Stomach (tissue), 9 donors: ENCODE data around the gene GULP1. TPM values are rescaled to one million over a fixed set of nuclear protein-coding genes. Genes with fewer than 3 reads are reported as not detected.
"Not testable (repeated sequence)": the region's sequence is repeated elsewhere in the genome, so short reads cannot be mapped to it uniquely, and the experiment has no call there.

ENCODE experiments used
- DNase-seq, 2 donors: peaks; one replicate each; pipeline versions ENCODE4 v3.0.0 to v3.0.0-alpha.2; 2013 to 2019
- H3K27ac ChIP-seq, 5 donors: fragments of 200-600 bp in 4 of 5; sonication (generic) in 4 of 5; one replicate each; pipeline ENCODE4 v1.5.1; 2013 to 2019; ENCODE audit warnings: mild to moderate bottlenecking in 1 of 5, moderate library complexity in 1 of 5
- H3K27me3 ChIP-seq, 3 donors: fragments of 200-600 bp; sonication (generic); one replicate each; pipeline ENCODE4 v1.5.1; 2017 to 2019; ENCODE audit warnings: mixed run types in 1 of 3
- H3K36me3 ChIP-seq, 4 donors: fragments of 200-600 bp; sonication (generic); 1 replicate in 3 of 4; 2 replicates in 1 of 4; pipeline ENCODE4 v1.5.1; 2016 to 2019
- H3K4me1 ChIP-seq, 4 donors: fragments of 200-600 bp; sonication (generic); one replicate each; pipeline ENCODE4 v1.5.1; 2016 to 2019
- H3K4me3 ChIP-seq, 4 donors: fragments of 200-600 bp; sonication (generic) in 3 of 4; one replicate each; pipeline ENCODE4 v1.5.1; 2016 to 2019; ENCODE audit warnings: mild to moderate bottlenecking in 1 of 4
- H3K9me3 ChIP-seq, 4 donors: fragments of 200-600 bp; sonication (generic); one replicate each; pipeline ENCODE4 v1.5.1; 2016 to 2019
- CTCF ChIP-seq, 7 experiments: fragments of 450-650 bp in 4 of 7; fragments of 200-600 bp in 3 of 7; sonication (generic) in 3 of 7; IDR thresholded peaks; one replicate each; pipeline ENCODE4 v1.5.1; 2016 to 2019; ENCODE audit warnings: antibody characterized with exemption in 7 of 7, control low read depth in 2 of 7, mild to moderate bottlenecking in 1 of 7
- EP300 ChIP-seq: sonication (generic); formaldehyde crosslinking; IDR thresholded peaks from one replicate; pipeline ENCODE4 v1.6.1; 2017; ENCODE audit warnings: antibody characterized with exemption
- POLR2A ChIP-seq, 4 donors: fragments of 450-650 bp; IDR thresholded peaks; one replicate each; pipeline ENCODE4 v1.6.1; 2016; ENCODE audit warnings: antibody characterized with exemption in 4 of 4, control low read depth in 2 of 4, mild to moderate bottlenecking in 1 of 4, moderate library complexity in 1 of 4
- POLR2AphosphoS5 ChIP-seq, 3 donors: sonication (generic); formaldehyde crosslinking; IDR thresholded peaks; one replicate each; pipeline ENCODE4 v1.6.1; 2016; ENCODE audit warnings: antibody characterized with exemption in 3 of 3
- WGBS, 5 donors: extraction: QIAGEN DNeasy Blood & Tissue Kit in 3 of 5; methylation state at CpG; one replicate each; pipeline versions ENCODE4 v1.1.5 to v1.1.7; 2013 to 2018; 5-methylcytosine and 5-hydroxymethylcytosine counted together
- intact Hi-C: fragments of 100-400 bp; cut with DNase I; formaldehyde crosslinking; loops from one replicate; pipeline ENCODE4 v1.15.1; 2023; ENCODE audit warnings: low total_unique reads
- polyA plus RNA-seq, 3 donors: library from polyadenylated mRNA; stranded (reverse); fragments of 200-250 nt; gene quantifications; one replicate each; pipeline ENCODE4 v1.2.3, GENCODE V29; 2013
- total RNA-seq, 5 donors: library from RNA; depleted of rRNA; stranded (reverse); fragments of >200 nt; gene quantifications; one replicate each; pipeline versions ENCODE4 v1.1.0 to v1.2.3, GENCODE V29; 2014 to 2016
- donor health status: healthy with polysubstance abuse.
- donor health status: Bipolar disorder and iron deficiency.
- donor health status: healthy.

GULP1 gene
- total and polyA plus RNA-seq, 8 donors, result 4.9 to 179 (median 32.8) TPM

GRCh38 chr2:188294352-188294926 lies 2.8 kb downstream of the GULP1 start:
- Histone ChIP-seq H3K27ac (peak overlapping the region in 4 of 5 donors; percentile 97 to 100 (median 98)), H3K27me3 (peaks cover 0 to 8% (median 0%) of the 10 kb centered on the region in 3 donors), H3K4me1 (peaks cover 0 to 43% (median 20%) of the 10 kb centered on the region in 4 donors), H3K9me3 (peaks cover 0 to 4% (median 0%) of the 10 kb centered on the region in 4 donors), H3K36me3 (no peaks in the 10 kb centered on the region), H3K4me3 (peak overlapping the region; percentile 55 to 74 (median 67))
- 8 to 39% (median 20%) methylated on average over 1 of the region's 1 CpG for WGBS, 5 donors
- intact Hi-C loops, result no loop called here
- TF ChIP-seq CTCF (IDR thresholded peaks at IDR 0.05) (no peak), POLR2A (IDR thresholded peaks at IDR 0.05) (no peak), EP300 (no peak)
- DNase-seq, result peak in 1 of 2 donors; percentile 9

DNA sequence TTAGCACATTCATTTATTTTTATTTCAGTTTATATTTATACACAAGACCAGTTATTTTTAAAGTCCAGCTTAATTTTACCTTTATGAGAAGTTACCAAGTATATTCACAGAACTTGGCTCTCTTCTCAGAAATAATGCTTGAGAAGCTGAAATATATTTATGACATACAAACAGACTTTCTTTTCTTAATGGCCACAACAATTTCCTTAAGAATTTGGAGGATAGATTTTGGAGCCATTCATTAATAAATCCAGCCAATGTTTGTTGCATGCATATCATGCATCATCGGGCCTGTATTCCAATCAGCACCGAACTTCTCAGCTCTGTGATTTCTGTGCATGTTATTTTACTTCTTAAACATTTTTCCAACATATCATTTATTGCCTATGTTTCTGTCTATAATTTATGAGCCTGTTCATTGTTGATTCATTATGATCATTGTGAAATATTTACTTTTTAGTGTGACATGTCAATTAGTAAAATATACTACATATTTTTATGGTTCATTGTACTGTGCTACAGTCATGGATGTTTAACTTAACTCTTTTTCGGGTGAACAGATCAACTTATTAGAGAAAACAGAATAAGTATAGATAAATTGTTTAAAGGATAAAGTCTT lies 3.5 kb downstream of the GULP1 start:
- no peak for TF ChIP-seq CTCF (IDR thresholded peaks at IDR 0.05)
- no peak for TF ChIP-seq POLR2A (IDR thresholded peaks at IDR 0.05)
- no peak for TF ChIP-seq EP300
- no peak for TF ChIP-seq POLR2AphosphoS5 (IDR thresholded peaks at IDR 0.05)
- Histone ChIP-seq H3K27ac (peak overlapping the region in 4 of 5 donors; percentile 97 to 100 (median 98)), H3K36me3 (no peaks in the 10 kb centered on the region), H3K4me3 (peak overlapping the region in 2 of 4 donors; percentile 13 to 74), H3K9me3 (peaks cover 0 to 4% (median 0%) of the 10 kb centered on the region in 4 donors), H3K27me3 (peaks cover 0 to 8% (median 0%) of the 10 kb centered on the region in 3 donors), H3K4me1 (peaks cover 0 to 43% (median 18%) of the 10 kb centered on the region in 4 donors)
- no peak for DNase-seq
- WGBS, 5 donors, result 57 to 74% (median 66%) methylated on average over 3 of the region's 3 CpGs
- intact Hi-C loops, result no loop called here

- Histone ChIP-seq H3K36me3 (no peaks in the 10 kb centered on the region), H3K27ac (no peak overlapping the region), H3K4me1 (peaks cover 0 to 32% (median 11%) of the 10 kb centered on the region in 4 donors), H3K9me3 (peaks cover 0 to 4% (median 0%) of the 10 kb centered on the region in 4 donors), H3K4me3 (no peak overlapping the region), H3K27me3 (no peaks in the 10 kb centered on the region)
- TF ChIP-seq CTCF (IDR thresholded peaks at IDR 0.05) (no peak), POLR2A (IDR thresholded peaks at IDR 0.05) (no peak), POLR2AphosphoS5 (IDR thresholded peaks at IDR 0.05) (no peak), EP300 (no peak)
- intact Hi-C loops, result no loop called here
- DNase-seq, result no peak
Measured at GRCh38 chr2:188297978-188298377, 6.3 kb downstream of the GULP1 start.

- H3K4me3 ChIP-seq, intact Hi-C loops, H3K9me3 ChIP-seq, H3K36me3 ChIP-seq, H3K27me3 ChIP-seq, DNase-seq: not testable (repeated sequence)
- 63 to 85% (median 80%) methylated on average over 4 of the region's 4 CpGs for WGBS, 5 donors
- H3K27ac ChIP-seq, result peak overlapping the region in 2 of 5 donors; percentile 49 to 60
- peaks cover 0 to 29% (median 12%) of the 10 kb centered on the region in 4 donors for H3K4me1 ChIP-seq
- TF ChIP-seq POLR2AphosphoS5 (IDR thresholded peaks at IDR 0.05), result peak in 1 of 3 donors; percentile 38
Measured at GRCh38 chr2:188298937-188299371, 7.3 kb downstream of the GULP1 start.
